T47D (cell line): ENCODE data around the gene PRODH2.

Experiments used
- DNase-seq, 2 experiments: peaks; one replicate each; pipeline versions ENCODE4 v3.0.0 to v3.0.0-alpha.2; 2011 to 2012; ENCODE audit warnings: low read depth in 1 of 2, low spot score in 1 of 2
- JUND ChIP-seq: IDR thresholded peaks from 2 replicates; pipeline ENCODE4 v1.6.1; 2012; ENCODE audit warnings: low read depth
- in situ Hi-C: cut with HindIII; loops from 2 replicates; pipeline ENCODE4 v1.10.0; 2016; ENCODE audit warnings: low sequenced_read_pairs, low pct_unique_long_range_greater_than_20kb

The PRODH2 gene

DNA sequence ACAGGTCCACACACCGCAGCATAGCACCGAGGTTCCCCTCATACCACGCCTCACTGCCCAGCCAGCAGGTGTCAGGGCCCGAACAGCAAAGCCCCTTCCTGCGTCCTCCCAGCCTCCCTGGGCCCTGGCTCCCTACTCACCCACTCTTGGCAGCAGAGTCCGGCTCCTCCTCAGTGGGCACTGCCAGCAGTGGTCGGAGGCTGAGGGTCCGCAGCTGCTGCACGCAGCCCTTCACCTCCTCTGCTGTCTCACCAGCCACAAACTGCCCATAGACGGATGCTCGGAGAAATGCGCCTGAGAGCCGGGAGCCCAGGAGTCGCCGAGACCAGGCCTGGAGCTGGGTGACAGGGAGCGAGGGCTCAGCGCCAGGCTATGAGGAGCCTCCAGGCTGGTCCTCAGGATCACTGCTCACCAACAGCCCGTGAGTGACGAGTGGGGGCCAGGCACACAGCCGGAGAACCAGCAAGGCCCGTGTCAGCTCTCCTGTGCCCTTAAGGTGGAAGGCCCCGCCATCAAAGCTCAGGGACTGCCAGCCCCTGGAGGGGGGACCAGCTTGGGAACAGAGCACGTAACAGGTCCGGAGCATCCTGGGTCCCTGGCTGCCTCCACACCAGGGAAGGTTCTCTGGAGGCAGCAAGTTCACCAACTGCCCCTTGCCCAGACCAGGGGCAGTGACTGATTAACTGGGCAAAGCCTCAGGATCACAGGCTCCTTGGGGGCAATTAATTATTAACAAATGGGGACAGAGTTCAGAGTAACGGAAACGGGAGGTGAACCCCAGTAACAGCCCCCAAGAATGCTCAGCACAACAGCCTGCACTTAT is at the start of gene PRODH2:
TSS of gene PRODH2 (minus strand) at position 626 of the 823 bp plus-strand sequence. CDS start at position 586, 40 bp downstream.
- no peak for TF ChIP-seq JUND
- no peak for DNase-seq
- in situ Hi-C loops, result no loop called here

DNA sequence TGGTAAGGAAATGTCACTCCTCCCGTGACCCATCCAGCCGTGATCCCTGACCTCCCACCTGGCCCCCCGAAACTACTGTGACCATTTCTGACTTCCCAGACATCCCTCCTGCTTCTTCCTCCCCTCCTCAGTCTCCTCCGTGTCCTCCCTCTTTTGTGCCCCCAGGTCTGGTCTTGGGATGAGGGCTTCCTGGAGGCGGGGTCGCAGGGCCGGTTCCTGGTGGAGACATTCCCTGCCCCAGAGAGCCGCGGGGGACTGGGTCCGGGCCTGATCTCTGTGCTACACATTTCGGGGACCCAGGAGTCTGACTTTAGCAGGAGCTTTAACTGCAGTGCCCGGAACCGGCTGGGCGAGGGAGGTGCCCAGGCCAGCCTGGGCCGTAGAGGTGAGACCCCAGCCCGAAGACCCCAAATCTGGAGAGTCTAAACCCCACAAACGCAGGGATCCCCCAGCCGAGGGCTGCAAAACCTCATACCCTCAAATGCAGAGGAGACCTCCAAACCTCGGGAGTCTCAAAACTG is 49.1 kb upstream of the PRODH2 start:
- in situ Hi-C loops, result no loop called here
- no peak for DNase-seq
- TF ChIP-seq JUND, result no peak

GRCh38 chr19:35860818-35861639 is 48.4 kb upstream of the PRODH2 start:
- no peak for TF ChIP-seq JUND
- in situ Hi-C loops, result no loop called here

DNA sequence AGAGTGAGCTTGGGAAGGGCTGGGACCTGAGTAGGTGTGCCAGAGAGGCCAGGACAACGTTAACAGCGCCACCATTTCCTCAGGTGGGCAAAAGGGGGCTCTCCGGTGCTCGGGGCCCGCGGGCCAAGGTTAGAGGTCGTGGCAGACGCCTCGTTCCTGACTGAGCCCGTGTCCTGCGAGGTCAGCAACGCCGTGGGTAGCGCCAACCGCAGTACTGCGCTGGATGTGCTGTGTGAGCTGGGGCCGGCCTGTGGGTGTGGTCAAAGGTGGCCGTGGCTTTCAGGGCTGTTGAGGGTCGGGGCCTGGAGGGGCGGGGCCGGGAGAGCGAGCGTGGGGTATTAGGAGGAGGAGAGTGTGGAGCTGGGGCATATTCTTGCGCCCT is 47.8 kb upstream of the PRODH2 start:
- TF ChIP-seq JUND, result no peak
- DNase-seq, result no peak
- in situ Hi-C loops, result no loop called here

More at GRCh38 chr19:35860818-35861639, 48.4 kb upstream of the PRODH2 start:
- DNase-seq, result no peak

DNA sequence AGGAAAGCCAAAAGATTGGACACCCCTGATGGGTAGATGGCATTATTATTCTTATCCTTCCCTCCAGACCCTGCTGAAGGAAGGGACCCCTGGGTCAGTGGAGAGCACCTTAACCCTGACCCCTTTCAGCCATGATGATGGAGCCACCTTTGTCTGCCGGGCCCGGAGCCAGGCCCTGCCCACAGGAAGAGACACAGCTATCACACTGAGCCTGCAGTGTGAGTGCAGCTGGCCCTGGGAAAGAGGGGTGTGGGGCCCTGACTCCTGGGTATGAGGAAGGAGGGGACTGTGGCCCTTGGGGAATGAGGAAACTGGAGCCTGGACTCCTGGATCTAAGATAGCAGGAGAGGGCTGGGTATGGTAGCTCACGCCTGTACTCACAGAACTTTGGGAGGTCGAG is 46.8 kb upstream of the PRODH2 start:
- in situ Hi-C loops, result no loop called here
- DNase-seq, result no peak
- no peak for TF ChIP-seq JUND

- DNase-seq, result no peak
- TF ChIP-seq JUND, result no peak
- in situ Hi-C loops, result no loop called here
Observed at GRCh38 chr19:35858311-35858710, 45.7 kb upstream of the PRODH2 start.

GRCh38 chr19:35856546-35857149 is 44.0 kb upstream of the PRODH2 start, which contains the start of gene KIRREL2:
Gene KIRREL2, plus strand, starts transcription at chr19:35856911. Its CDS starts 209 bp downstream, at chr19:35857120.
- no peak for TF ChIP-seq JUND
- in situ Hi-C loops, result no loop called here

GRCh38 chr19:35853038-35853756 is 40.6 kb upstream of the PRODH2 start:
- DNase-seq, result no peak
- no peak for TF ChIP-seq JUND
- in situ Hi-C loops, result no loop called here

More at GRCh38 chr19:35856546-35857149, 44.0 kb upstream of the PRODH2 start, which contains the start of gene KIRREL2:
- no peak for DNase-seq

GRCh38 chr19:35852029-35852780 is 39.6 kb upstream of the PRODH2 start, which contains the start of gene NPHS1:
Gene NPHS1, minus strand, starts transcription at chr19:35852504. Its CDS starts 667 bp downstream, at chr19:35851837.
- in situ Hi-C loops, result no loop called here
- DNase-seq, result no peak
- no peak for TF ChIP-seq JUND

GRCh38 chr19:35851213-35852028 is 38.8 kb upstream of the PRODH2 start:
- in situ Hi-C loops, result no loop called here
- TF ChIP-seq JUND, result no peak
- no peak for DNase-seq
